Spleen (tissue), 11 donors: Measurements from ENCODE around the gene ZGPAT. TPM values are rescaled to one million over a fixed set of nuclear protein-coding genes. Genes with fewer than 3 reads are reported as not detected.

ENCODE experiments used
- DNase-seq: peaks from one replicate; pipeline ENCODE4 v3.0.0-alpha.2; 2020
- H3K27ac ChIP-seq, 8 donors: fragments of 200-600 bp; sonication (generic) in 7 of 8; 1 replicate in 4 of 8; 2 replicates in 4 of 8; pipeline versions ENCODE4 v1.5.0 to v1.8.0; 2016 to 2021; ENCODE audit warnings: inconsistent platforms in 4 of 8, mild to moderate bottlenecking in 4 of 8, moderate library complexity in 1 of 8
- H3K27me3 ChIP-seq, 7 donors: fragments of 200-600 bp; sonication (generic) in 6 of 7; replicated peaks in 1 of 7; 1 replicate in 4 of 7; 2 replicates in 3 of 7; pipeline versions ENCODE4 v1.5.0 to v1.8.0; 2016 to 2021; ENCODE audit warnings: inconsistent platforms in 3 of 7, mild to moderate bottlenecking in 1 of 7
- H3K36me3 ChIP-seq, 6 donors: fragments of 200-600 bp; sonication (generic) in 5 of 6; 1 replicate in 4 of 6; 2 replicates in 2 of 6; pipeline versions ENCODE4 v1.5.0 to v1.8.0; 2016 to 2021; ENCODE audit warnings: inconsistent platforms in 2 of 6
- H3K4me1 ChIP-seq, 6 donors: fragments of 200-600 bp; sonication (generic) in 5 of 6; 1 replicate in 3 of 6; 2 replicates in 3 of 6; pipeline versions ENCODE4 v1.5.0 to v1.8.0; 2016 to 2021; ENCODE audit warnings: inconsistent platforms in 3 of 6
- H3K4me3 ChIP-seq, 8 donors: fragments of 200-600 bp; sonication (generic) in 7 of 8; 1 replicate in 4 of 8; 2 replicates in 4 of 8; pipeline versions ENCODE4 v1.5.0 to v1.8.0; 2016 to 2021; ENCODE audit warnings: inconsistent platforms in 4 of 8, mild to moderate bottlenecking in 4 of 8, moderate library complexity in 2 of 8
- H3K9me3 ChIP-seq, 8 donors: fragments of 200-600 bp; sonication (generic) in 7 of 8; 1 replicate in 4 of 8; 2 replicates in 4 of 8; pipeline versions ENCODE4 v1.5.0 to v1.8.0; 2016 to 2021; ENCODE audit warnings: inconsistent platforms in 4 of 8
- CTCF ChIP-seq, 11 experiments: fragments of 200-600 bp in 7 of 11; fragments of 450-650 bp in 4 of 11; sonication (generic) in 4 of 11; IDR thresholded peaks in 8 of 11; conservative IDR thresholded peaks in 3 of 11; 1 replicate in 7 of 11; 2 replicates in 4 of 11; pipeline versions ENCODE4 v1.4.0 to v1.8.0; 2016 to 2021; ENCODE audit warnings: antibody characterized with exemption in 11 of 11, inconsistent platforms in 4 of 11, mild to moderate bottlenecking in 1 of 11
- POLR2A ChIP-seq, 3 donors: fragments of 450-650 bp; IDR thresholded peaks; one replicate each; pipeline ENCODE4 v1.5.1; 2017; ENCODE audit warnings: antibody characterized with exemption in 3 of 3, mild to moderate bottlenecking in 1 of 3
- POLR2AphosphoS5 ChIP-seq, 3 donors: sonication (generic); formaldehyde crosslinking; IDR thresholded peaks; one replicate each; pipeline ENCODE4 v1.5.1; 2017; ENCODE audit warnings: antibody characterized with exemption in 3 of 3
- WGBS, 5 donors: extraction: QIAGEN DNeasy Blood & Tissue Kit in 3 of 5; methylation state at CpG; one replicate each; pipeline versions ENCODE4 v1.1.5 to v1.1.7; 2013 to 2018; 5-methylcytosine and 5-hydroxymethylcytosine counted together
- intact Hi-C: fragments of 100-400 bp; cut with DNase I; formaldehyde crosslinking; loops from one replicate; pipeline ENCODE4 v1.15.0; 2023; ENCODE audit warnings: low total_unique reads
- polyA plus RNA-seq, 3 donors: library from polyadenylated mRNA; stranded (reverse); fragments of 200-250 nt; gene quantifications; one replicate each; pipeline ENCODE4 v1.2.1, GENCODE V29; 2013
- total RNA-seq, 7 donors: library from RNA; depleted of rRNA in 3 of 7; stranded (reverse); fragments of >200 nt in 3 of 7; fragmentation: NEBNext Ultra II Directional in 4 of 7; extraction: Animal tissue kit (Norgen Biotek cat#: 25700) in 4 of 7; gene quantifications; one replicate each; pipeline versions ENCODE4 v1.1.0 to v1.2.1, GENCODE V29; 2016 to 2021
- donor health status: healthy with polysubstance abuse.
- donor health status: DM: no; HTN: no; CAD: no; lungs with moderate emphysema.
- donor health status: DM: no; HTN: no; CAD: no.
- donor health status: Bipolar disorder and iron deficiency.
- donor health status: healthy.
- donor health status: DM: no; HTN: no; CAD: no.
- donor health status: DM: yes; HTN: yes; CAD: no.

The ZGPAT gene
- total and polyA plus RNA-seq, 10 donors = 23.6 to 72.8 (median 38.2) TPM

- intact Hi-C loops = no loop called here
- TF ChIP-seq POLR2AphosphoS5 (IDR thresholded peaks at IDR 0.05) = peak; percentile 11 to 74 (median 42)
- TF ChIP-seq CTCF (IDR thresholded peaks at IDR 0.05 in 8 of 11, conservative IDR thresholded peaks at IDR 0.05 in 3 of 11) = no peak
- DNase-seq = no peak
- peaks cover 34 to 85% (median 65%) of the 10 kb centered on the region in 6 donors for H3K4me1 ChIP-seq
- peak overlapping the region in 1 of 8 donors; percentile 63 for H3K4me3 ChIP-seq
- H3K9me3 ChIP-seq = no peaks in the 10 kb centered on the region
- H3K36me3 ChIP-seq = peaks cover 0 to 60% (median 19%) of the 10 kb centered on the region in 6 donors
- peak overlapping the region; percentile 26 to 77 (median 70) for H3K27ac ChIP-seq
- 74 to 87% (median 80%) methylated on average over 18 to 25 of the region's 25 CpGs for WGBS, 5 donors
- H3K27me3 ChIP-seq = peaks cover 0 to 7% (median 0%) of the 10 kb centered on the region in 7 donors
Observed at GRCh38 chr20:63695424-63696305, 12.2 kb upstream of the ZGPAT start.

- peak overlapping the region; percentile 20 to 77 (median 70) for H3K27ac ChIP-seq
- 5 to 23% (median 13%) methylated on average over 3 to 6 of the region's 6 CpGs; no CpG with 5 or more reads in 1 of the 5 donors for WGBS, 5 donors
- intact Hi-C loops = no loop called here
- peak overlapping the region in 7 of 8 donors; percentile 27 to 63 (median 42) for H3K4me3 ChIP-seq
- TF ChIP-seq POLR2A (IDR thresholded peaks at IDR 0.05) (no peak), POLR2AphosphoS5 (IDR thresholded peaks at IDR 0.05) (peak in 2 of 3 donors; percentile 21 to 37), CTCF (IDR thresholded peaks at IDR 0.05 in 8 of 11, conservative IDR thresholded peaks at IDR 0.05 in 3 of 11) (no peak)
- peaks cover 0 to 7% (median 0%) of the 10 kb centered on the region in 7 donors for H3K27me3 ChIP-seq
- DNase-seq = peak; percentile 88
- H3K36me3 ChIP-seq = peaks cover 0 to 65% (median 19%) of the 10 kb centered on the region in 6 donors
- peaks cover 34 to 85% (median 63%) of the 10 kb centered on the region in 6 donors for H3K4me1 ChIP-seq
- H3K9me3 ChIP-seq = no peaks in the 10 kb centered on the region
Observed at GRCh38 chr20:63696306-63696627, 11.6 kb upstream of the ZGPAT start.

GRCh38 chr20:63696628-63697356 lies 11.0 kb upstream of the ZGPAT start, which contains the start of gene TNFRSF6B:
TNFRSF6B (plus strand) TSS chr20:63696652; CDS start chr20:63696768, 116 bp downstream.
- Histone ChIP-seq H3K9me3 (no peaks in the 10 kb centered on the region), H3K36me3 (peaks cover 0 to 69% (median 19%) of the 10 kb centered on the region in 6 donors), H3K27me3 (peaks cover 0 to 7% (median 0%) of the 10 kb centered on the region in 7 donors), H3K4me3 (peak within 1 kb of the TSS in 7 of 8 donors; percentile 27 to 63 (median 42)), H3K27ac (peak within 1 kb of the TSS; percentile 26 to 77 (median 70)), H3K4me1 (peaks cover 34 to 84% (median 60%) of the 10 kb centered on the region in 6 donors)
- 10 to 23% (median 14%) methylated on average over 3 to 52 of the region's 52 CpGs for WGBS, 5 donors
- intact Hi-C loops = no loop called here
- no peak for TF ChIP-seq POLR2A (IDR thresholded peaks at IDR 0.05)
- TF ChIP-seq CTCF (IDR thresholded peaks at IDR 0.05 in 8 of 11, conservative IDR thresholded peaks at IDR 0.05 in 3 of 11) = no peak
- peak; percentile 64 to 86 (median 71) for TF ChIP-seq POLR2AphosphoS5 (IDR thresholded peaks at IDR 0.05)
- peak; percentile 81 for DNase-seq
